ENCODE data around the gene MAB21L1.

- no peak for TF ChIP-seq ZC3H10 (CRISPR knock-in tag; IDR thresholded peaks at IDR 0.05)
- peak; percentile 8; the same call in 1 of the 2 replicates for TF ChIP-seq ZFP3 (CRISPR knock-in tag; IDR thresholded peaks at IDR 0.05)
- TF ChIP-seq OSR1 (CRISPR knock-in tag; IDR thresholded peaks at IDR 0.05), result no peak
- no peak for TF ChIP-seq CSDC2 (CRISPR knock-in tag; IDR thresholded peaks at IDR 0.05)
- TF ChIP-seq PATZ1 (CRISPR knock-in tag; IDR thresholded peaks at IDR 0.05; ENCODE audit: borderline replicate concordance), result no peak; the same call in 1 of the 2 replicates
- TF ChIP-seq ISL1 (CRISPR knock-in tag; IDR thresholded peaks at IDR 0.05), result 0 out of 2 replicates have a peak, but pooled peaks have one; percentile 35
- 0 out of 2 replicates have a peak, but pooled peaks have one; percentile 35 for TF ChIP-seq TCF4 (CRISPR knock-in tag; IDR thresholded peaks at IDR 0.05; ENCODE audit: borderline replicate concordance)
- no peak; the same call in 1 of the 2 replicates for TF ChIP-seq ZNF565 (CRISPR knock-in tag; conservative IDR thresholded peaks at IDR 0.05; ENCODE audit: low read depth)
These were observed 5.5 kb downstream of the MAB21L1 start for GRCh38 chr13:35470671-35471661.

Measured in SK-N-SH treated with all-trans-retinoic acid at 6 μM for 48 hours (cell line).